H1 (cell line): ENCODE measurements around the gene GSG1L. TPM values are rescaled to one million over a fixed set of nuclear protein-coding genes. Genes with fewer than 3 reads are reported as not detected.

Experiments used
- CTCF ChIA-PET: fragments of 300-600 bp; sonication (Branson Sonifier 250); formaldehyde crosslinking; loops from one replicate; lab custom pipeline; 2021; ENCODE audit not compliant: partially characterized antibody; lab: Charles Lee
- POLR2A ChIA-PET: fragments of 300-600 bp; sonication (Branson Sonifier 250); formaldehyde crosslinking; loops from one replicate; lab custom pipeline; 2021; ENCODE audit warnings: inconsistent platforms; ENCODE audit not compliant: partially characterized antibody; lab: Charles Lee
- DNase-seq, 2 experiments: peaks; one replicate each; pipeline versions ENCODE4 v3.0.0 to v3.0.0-alpha.2; 2010 to 2022; ENCODE audit warnings: low spot score in 2 of 2, low read depth in 1 of 2, mixed read lengths in 1 of 2
- FAIRE-seq: peaks from 2 replicates; lab custom pipeline; 2011; peaks lifted over from hg19 to GRCh38; lab: Jason Lieb, UNC
- H2AFZ ChIP-seq: 2 replicates; pipeline ENCODE4 v1.8.1; 2012; ENCODE audit warnings: low read length, inconsistent platforms
- H2AK5ac ChIP-seq: 2 replicates; pipeline ENCODE4 v1.6.1; 2013; ENCODE audit warnings: low read depth, low read length
- H2BK120ac ChIP-seq: replicated peaks from 2 replicates; pipeline ENCODE3; 2013; ENCODE audit warnings: low read depth, low read length, inconsistent platforms
- H2BK12ac ChIP-seq: 2 replicates; pipeline ENCODE4 v1.6.1; 2013; ENCODE audit warnings: low read depth, low read length
- H2BK15ac ChIP-seq: 2 replicates; pipeline ENCODE4 v1.6.1; 2013; ENCODE audit warnings: low read length
- H2BK20ac ChIP-seq: 2 replicates; pipeline ENCODE4 v1.6.1; 2013; ENCODE audit warnings: low read length
- H2BK5ac ChIP-seq: 2 replicates; pipeline ENCODE4 v1.6.1; 2013; ENCODE audit warnings: low read depth, low read length
- H3K14ac ChIP-seq: 2 replicates; pipeline ENCODE4 v1.6.1; 2013; ENCODE audit warnings: inconsistent platforms; ENCODE audit not compliant: insufficient read length
- H3K18ac ChIP-seq: 2 replicates; pipeline ENCODE4 v1.6.1; 2013; ENCODE audit warnings: low read length; ENCODE audit errors: extremely low read depth
- H3K23ac ChIP-seq: 2 replicates; pipeline ENCODE4 v1.6.1; 2013; ENCODE audit warnings: inconsistent platforms; ENCODE audit not compliant: insufficient read length
- H3K23me2 ChIP-seq: 2 replicates; pipeline ENCODE4 v1.6.1; 2013; ENCODE audit warnings: low read depth, low read length
- H3K27ac ChIP-seq: 2 replicates; pipeline ENCODE4 v1.6.1; 2011; ENCODE audit warnings: low read depth, low read length, inconsistent platforms
- H3K27me3 ChIP-seq, 4 experiments: replicated peaks in 1 of 4; 1 replicate in 1 of 4; 2 replicates in 3 of 4; pipeline versions ENCODE4 v1.6.1 to v1.8.1; 2011 to 2013; ENCODE audit warnings: low read length in 3 of 4, mild to moderate bottlenecking in 3 of 4, inconsistent platforms in 2 of 4, mixed read lengths in 2 of 4, moderate library complexity in 1 of 4; ENCODE audit not compliant: control insufficient read depth in 3 of 4, insufficient read depth in 3 of 4; ENCODE audit errors: extremely low read depth in 1 of 4
- H3K36me3 ChIP-seq, 4 experiments: 2 replicates each; pipeline versions ENCODE4 v1.6.1 to v1.8.1; 2011 to 2013; ENCODE audit warnings: mild to moderate bottlenecking in 4 of 4, low read length in 3 of 4, moderate library complexity in 2 of 4, control low read depth in 1 of 4, inconsistent platforms in 1 of 4; ENCODE audit not compliant: insufficient read depth in 4 of 4, control insufficient read depth in 2 of 4
- H3K4ac ChIP-seq: replicated peaks from 2 replicates; pipeline ENCODE3; 2013; ENCODE audit warnings: low read length, low read depth, mixed read lengths, inconsistent platforms; ENCODE audit not compliant: insufficient read length
- H3K4me1 ChIP-seq, 4 experiments: replicated peaks in 1 of 4; 1 replicate in 1 of 4; 2 replicates in 3 of 4; pipeline versions ENCODE4 v1.6.1 to v1.8.1; 2011 to 2013; ENCODE audit warnings: low read length in 3 of 4, inconsistent platforms in 2 of 4, mixed read lengths in 1 of 4; ENCODE audit not compliant: insufficient read depth in 4 of 4, control insufficient read depth in 3 of 4
- H3K4me2 ChIP-seq, 2 experiments: 2 replicates each; pipeline versions ENCODE4 v1.6.1 to v1.8.1; 2011 to 2013; ENCODE audit warnings: low read depth in 2 of 2, low read length in 2 of 2, control low read depth in 1 of 2, inconsistent platforms in 1 of 2, mild to moderate bottlenecking in 1 of 2; ENCODE audit not compliant: insufficient read depth in 1 of 2
- H3K4me3 ChIP-seq, 4 experiments: fragments of 200-600, 300-600 bp in 1 of 4; sonication (generic), shearing (Covaris generic), sonication (Bioruptor Twin) in 1 of 4; 2 replicates each; pipeline versions ENCODE4 v1.5.1 to v1.8.1; 2011 to 2016; ENCODE audit warnings: low read length in 4 of 4, low read depth in 3 of 4, control low read depth in 2 of 4, inconsistent platforms in 2 of 4, mild to moderate bottlenecking in 2 of 4, mixed read lengths in 1 of 4, moderate library complexity in 1 of 4; ENCODE audit not compliant: insufficient read depth in 2 of 4; ENCODE audit errors: extremely low read depth in 1 of 4
- H3K56ac ChIP-seq: replicated peaks from 2 replicates; pipeline ENCODE3; 2013; ENCODE audit warnings: low read depth, mild to moderate bottlenecking, mixed read lengths, low read length, inconsistent platforms; ENCODE audit not compliant: insufficient read length
- H3K79me1 ChIP-seq: 2 replicates; pipeline ENCODE4 v1.6.1; 2013; ENCODE audit warnings: low read depth, low read length, control low read depth
- H3K79me2 ChIP-seq, 2 experiments: 2 replicates each; pipeline versions ENCODE4 v1.6.1 to v1.8.1; 2012 to 2013; ENCODE audit warnings: low read length in 2 of 2, mild to moderate bottlenecking in 2 of 2, inconsistent platforms in 1 of 2; ENCODE audit not compliant: insufficient read depth in 2 of 2, control insufficient read depth in 1 of 2
- H3K9ac ChIP-seq, 4 experiments: replicated peaks in 1 of 4; 1 replicate in 1 of 4; 2 replicates in 3 of 4; pipeline versions ENCODE4 v1.6.1 to v1.8.1; 2011 to 2013; ENCODE audit warnings: low read depth in 3 of 4, low read length in 3 of 4, control low read depth in 2 of 4, mild to moderate bottlenecking in 2 of 4, moderate library complexity in 2 of 4, inconsistent platforms in 1 of 4; ENCODE audit errors: extremely low read depth in 1 of 4
- H3K9me3 ChIP-seq, 2 experiments: 2 replicates each; pipeline versions ENCODE4 v1.6.1 to v1.8.1; 2012 to 2013; ENCODE audit warnings: mild to moderate bottlenecking in 2 of 2, moderate library complexity in 2 of 2, control low read depth in 1 of 2, inconsistent platforms in 1 of 2, low read depth in 1 of 2, low read length in 1 of 2, mixed read lengths in 1 of 2; ENCODE audit not compliant: insufficient read depth in 2 of 2
- H4K20me1 ChIP-seq, 2 experiments: replicated peaks in 1 of 2; 2 replicates each; pipeline versions ENCODE3 to v1.8.1; 2011 to 2013; ENCODE audit warnings: inconsistent platforms in 2 of 2, low read length in 2 of 2, mild to moderate bottlenecking in 1 of 2; ENCODE audit not compliant: insufficient read depth in 2 of 2, control insufficient read depth in 1 of 2
- H4K5ac ChIP-seq: 2 replicates; pipeline ENCODE4 v1.6.1; 2013; ENCODE audit warnings: low read length, low read depth, mixed read lengths, inconsistent platforms; ENCODE audit not compliant: insufficient read length
- H4K8ac ChIP-seq: 2 replicates; pipeline ENCODE4 v1.8.0; 2013; ENCODE audit warnings: mild to moderate bottlenecking, moderate library complexity, low read length, inconsistent platforms; ENCODE audit not compliant: insufficient read depth; ENCODE audit errors: extremely low read depth
- H4K91ac ChIP-seq: replicated peaks from 2 replicates; pipeline ENCODE3; 2013; ENCODE audit warnings: low read length, mixed read lengths, inconsistent platforms; ENCODE audit not compliant: insufficient read length
- EGR1 ChIP-seq: IDR thresholded peaks from 2 replicates; pipeline ENCODE4 v1.6.1; 2011; ENCODE audit warnings: low read depth, low read length, borderline replicate concordance
- EP300 ChIP-seq, 2 experiments: IDR thresholded peaks; 1 replicate in 1 of 2; 2 replicates in 1 of 2; pipeline ENCODE4 v1.6.1; 2011 to 2012; ENCODE audit warnings: low read depth in 2 of 2, low read length in 2 of 2, mild to moderate bottlenecking in 2 of 2, borderline replicate concordance in 1 of 2, inconsistent platforms in 1 of 2, moderate library complexity in 1 of 2
- GABPA ChIP-seq: IDR thresholded peaks from 2 replicates; pipeline ENCODE4 v1.6.1; 2011; ENCODE audit warnings: mild to moderate bottlenecking, low read length, moderate library complexity, borderline replicate concordance; ENCODE audit not compliant: insufficient read depth
- JUN ChIP-seq: IDR thresholded peaks from 2 replicates; pipeline ENCODE4 v1.6.1; 2011; ENCODE audit warnings: low read depth, mild to moderate bottlenecking, improper control_type of control experiment, low read length
- MAFK ChIP-seq: IDR thresholded peaks from 2 replicates; pipeline ENCODE4 v1.6.1; 2012; ENCODE audit warnings: low read depth, mild to moderate bottlenecking, improper control_type of control experiment, low read length
- NANOG ChIP-seq: IDR thresholded peaks from 2 replicates; pipeline ENCODE4 v1.6.1; 2011; ENCODE audit warnings: low read length, low read depth, mild to moderate bottlenecking, inconsistent platforms; ENCODE audit not compliant: insufficient read depth, poor library complexity, severe bottlenecking
- POU5F1 ChIP-seq: IDR thresholded peaks from 2 replicates; pipeline ENCODE4 v1.6.1; 2011; ENCODE audit warnings: low read depth, mild to moderate bottlenecking, low read length, moderate library complexity
- RXRA ChIP-seq: IDR thresholded peaks from 2 replicates; pipeline ENCODE4 v1.6.1; 2011; ENCODE audit warnings: low read depth, mild to moderate bottlenecking, low read length, moderate library complexity; ENCODE audit not compliant: insufficient read depth
- SAP30 ChIP-seq: fragments of 300-600 bp; sonication (generic); IDR thresholded peaks from 2 replicates; pipeline ENCODE4 v1.7.1; 2012; ENCODE audit warnings: low read length, moderate library complexity, mild to moderate bottlenecking, inconsistent platforms; ENCODE audit not compliant: insufficient read depth, insufficient replicate concordance
- TCF12 ChIP-seq: IDR thresholded peaks from 2 replicates; pipeline ENCODE4 v1.6.1; 2011; ENCODE audit warnings: low read depth, mild to moderate bottlenecking, low read length
- WGBS, 2 experiments: shearing (Covaris generic) in 1 of 2; methylation state at CpG; one replicate each; pipeline versions ENCODE4 v1.1.6 to v1.1.7; 2013 to 2015; ENCODE audit warnings: low lambda C conversion rate in 2 of 2, mixed read lengths in 2 of 2, inconsistent platforms in 1 of 2, low coverage in 1 of 2, missing lambda C conversion rate in 1 of 2; ENCODE audit not compliant: insufficient replicate concordance in 2 of 2, insufficient coverage in 1 of 2, insufficient read length in 1 of 2; ENCODE audit errors: extremely low coverage in 1 of 2, missing lambda C conversion rate in 1 of 2; 5-methylcytosine and 5-hydroxymethylcytosine counted together
- polyA plus RNA-seq, 7 experiments: library from polyadenylated mRNA; depleted of rRNA in 3 of 7; stranded (reverse) in 5 of 7; unstranded in 2 of 7; fragments of >200 nt in 5 of 7; fragments of 200-250 nt in 2 of 7; gene quantifications; 1 replicate in 5 of 7; 2 replicates in 1 of 7; 4 replicates in 1 of 7; pipeline versions ENCODE4 v1.2.1 to v1.2.3, GENCODE V29; 2011 to 2013; ENCODE audit warnings: missing spikeins in 2 of 7, mixed read lengths in 2 of 7
- total RNA-seq: library from RNA; stranded (reverse); fragmentation: NEBNext Ultra II Directional; extraction: Animal tissue kit (Norgen Biotek cat#: 25700); gene quantifications from 2 replicates; pipeline ENCODE4 v1.2.1, GENCODE V29; 2021
- TF ChIP-seq, protein P1 (sequence below), 3 experiments: IDR thresholded peaks; 1 replicate in 2 of 3; 2 replicates in 1 of 3; pipeline versions ENCODE4 v1.5.1 to v1.6.1; 2011; ENCODE audit warnings: low read length in 3 of 3, mild to moderate bottlenecking in 3 of 3, inconsistent platforms in 2 of 3, low read depth in 1 of 3, moderate library complexity in 1 of 3; ENCODE audit not compliant: insufficient read depth in 1 of 3; ENCODE audit errors: control extremely low read depth in 1 of 3

The GSG1L gene
- total and polyA plus RNA-seq, 2 of the 8 experiments (the other 6 are each of a cell fraction or from before 2014, with no cell fraction given): 0.71 to 1.1 TPM

DNA sequence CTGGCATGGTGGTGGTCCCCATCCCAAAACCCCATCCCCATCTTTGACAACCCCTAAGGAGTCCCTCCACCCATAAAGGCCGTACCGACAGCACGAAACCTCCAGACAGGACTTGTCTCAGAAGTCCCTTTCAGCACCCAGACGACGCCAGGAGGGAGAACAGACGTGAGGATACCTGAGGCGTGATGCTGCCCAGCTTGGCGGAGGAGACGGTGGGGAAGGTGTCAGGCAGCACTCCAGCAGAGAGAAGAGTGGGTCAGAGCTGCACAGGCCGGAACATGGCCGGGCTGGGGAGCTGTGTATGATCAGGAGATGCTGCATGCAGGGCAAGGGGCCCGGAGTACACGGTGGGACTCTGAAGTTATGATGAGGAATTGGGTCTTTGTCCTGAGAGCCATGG is 244.2 kb downstream of the GSG1L start:
- WGBS, 2 experiments: 93% methylated on average over 13 of the region's 13 CpGs; no CpG with 5 or more reads in 1 of the 2 experiments
- CTCF ChIA-PET: interaction anchor here (1.1 kb wide), 1 partner anchor 121 kb away, joined by 3 read pairs; no protein-coding TSS in a partner anchor
- TF ChIP-seq EGR1: no peak
- no peak for TF ChIP-seq POU5F1
- no peak for TF ChIP-seq SAP30
- no peak for TF ChIP-seq MAFK
- TF ChIP-seq NANOG: no peak
- TF ChIP-seq EP300 (IDR thresholded peaks at IDR 0.05; ENCODE audit: borderline replicate concordance in 1 of 2, low read depth in 2 of 2, low read length in 2 of 2): no peak
- TF ChIP-seq GABPA: no peak
- TF ChIP-seq JUN: no peak
- no peak for TF ChIP-seq RXRA
- TF ChIP-seq, protein P1, sequence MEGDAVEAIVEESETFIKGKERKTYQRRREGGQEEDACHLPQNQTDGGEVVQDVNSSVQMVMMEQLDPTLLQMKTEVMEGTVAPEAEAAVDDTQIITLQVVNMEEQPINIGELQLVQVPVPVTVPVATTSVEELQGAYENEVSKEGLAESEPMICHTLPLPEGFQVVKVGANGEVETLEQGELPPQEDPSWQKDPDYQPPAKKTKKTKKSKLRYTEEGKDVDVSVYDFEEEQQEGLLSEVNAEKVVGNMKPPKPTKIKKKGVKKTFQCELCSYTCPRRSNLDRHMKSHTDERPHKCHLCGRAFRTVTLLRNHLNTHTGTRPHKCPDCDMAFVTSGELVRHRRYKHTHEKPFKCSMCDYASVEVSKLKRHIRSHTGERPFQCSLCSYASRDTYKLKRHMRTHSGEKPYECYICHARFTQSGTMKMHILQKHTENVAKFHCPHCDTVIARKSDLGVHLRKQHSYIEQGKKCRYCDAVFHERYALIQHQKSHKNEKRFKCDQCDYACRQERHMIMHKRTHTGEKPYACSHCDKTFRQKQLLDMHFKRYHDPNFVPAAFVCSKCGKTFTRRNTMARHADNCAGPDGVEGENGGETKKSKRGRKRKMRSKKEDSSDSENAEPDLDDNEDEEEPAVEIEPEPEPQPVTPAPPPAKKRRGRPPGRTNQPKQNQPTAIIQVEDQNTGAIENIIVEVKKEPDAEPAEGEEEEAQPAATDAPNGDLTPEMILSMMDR (IDR thresholded peaks at IDR 0.05; ENCODE audit: control extremely low read depth in 1 of 3, insufficient read depth in 1 of 3, low read depth in 1 of 3, low read length in 3 of 3): no peak
- TF ChIP-seq TCF12: no peak

More for the DNA sequence above, 244.2 kb downstream of the GSG1L start:
- FAIRE-seq (no peak), DNase-seq (no peak)
- Histone ChIP-seq H2AK5ac (no peak overlapping the region), H2AFZ (no peak overlapping the region), H2BK20ac (no peak overlapping the region), H3K4me1 (no peaks in the 10 kb centered on the region; a peak in 1 of 7 replicates), H3K9me3 (no peaks in the 10 kb centered on the region), H2BK120ac (no peak overlapping the region), H3K56ac (no peak overlapping the region), H4K5ac (no peak overlapping the region), H4K91ac (no peak overlapping the region), H3K23ac (no peak overlapping the region), H3K14ac (no peak overlapping the region), H3K9ac (no peak overlapping the region), H3K36me3 (no peaks in the 10 kb centered on the region), H2BK15ac (no peak overlapping the region), H3K4me3 (no peak overlapping the region), H2BK12ac (no peak overlapping the region), H3K27me3 (no peaks in the 10 kb centered on the region), H2BK5ac (no peak overlapping the region), H3K23me2 (no peaks in the 10 kb centered on the region), H3K4me2 (no peak overlapping the region), H3K18ac (no peak overlapping the region), H4K8ac (no peak overlapping the region), H3K4ac (no peak overlapping the region), H3K27ac (no peak overlapping the region), H4K20me1 (no peaks in the 10 kb centered on the region), H3K79me1 (no peaks in the 10 kb centered on the region), H3K79me2 (no peaks in the 10 kb centered on the region)
- POLR2A ChIA-PET: no interaction called here
